Activated T-cell treated with anti-CD3 and anti-CD28 coated beads, Interleukin-2, amount 50 U/mL, for 1 hour (primary cell): ENCODE data around the gene GTF3C1.

Experiments used
- DNase-seq: peaks from one replicate; pipeline ENCODE4 v3.0.0-alpha.2; 2020

GTF3C1 gene

DNA sequence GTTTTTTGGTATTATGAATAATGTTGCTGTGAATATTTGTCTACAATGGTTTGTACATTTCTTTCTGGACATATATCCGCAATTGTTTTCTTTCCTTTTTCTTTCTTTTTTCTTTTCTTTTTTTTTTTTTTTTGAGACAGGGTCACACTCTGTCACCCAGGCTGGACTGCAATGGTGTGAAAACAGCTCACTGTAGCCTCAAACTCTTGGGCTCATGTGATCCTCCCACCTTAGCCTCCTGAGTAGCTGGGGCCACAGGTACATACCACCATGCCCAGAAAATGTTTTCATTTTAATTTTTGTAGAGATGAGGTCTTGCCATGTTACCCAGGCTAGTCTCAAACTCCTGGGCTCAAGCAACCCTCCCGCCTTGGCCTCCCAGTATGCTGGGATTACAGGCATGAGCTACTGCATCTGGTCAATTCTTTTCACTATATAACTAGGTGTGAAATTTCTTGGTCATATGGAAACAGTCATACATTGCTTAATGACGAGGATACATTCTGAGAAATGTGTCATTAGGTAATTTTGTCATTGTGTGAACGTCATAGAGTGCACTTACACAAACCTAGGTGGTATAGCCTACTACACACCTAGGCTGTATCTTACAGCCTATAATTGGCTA lies 132.6 kb downstream of the GTF3C1 start:
- no peak for DNase-seq

GRCh38 chr16:27414788-27415431 lies 134.8 kb downstream of the GTF3C1 start:
- DNase-seq = no peak

- no peak for DNase-seq
Observed at GRCh38 chr16:27413956-27414355, 135.8 kb downstream of the GTF3C1 start.

DNA sequence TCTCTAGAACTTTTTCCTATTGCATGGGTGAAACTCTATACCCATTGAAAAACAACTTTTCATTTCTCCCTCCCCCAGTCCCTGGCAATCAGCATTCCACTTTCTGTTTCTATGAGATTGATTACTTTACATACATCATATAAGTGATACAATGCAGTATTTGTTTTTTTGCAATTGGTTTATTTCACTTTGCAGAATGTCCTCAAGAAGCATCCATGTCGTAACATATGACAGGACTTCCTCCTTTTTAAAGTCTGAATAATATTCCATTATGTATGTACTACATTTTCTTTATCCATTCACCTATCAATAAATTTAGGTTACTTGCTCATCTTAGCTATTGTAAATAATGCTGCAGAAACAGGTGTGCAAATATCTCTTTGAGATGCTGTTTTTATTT lies 139.0 kb downstream of the GTF3C1 start:
- DNase-seq = no peak
